Thymus (tissue), 11 donors: ENCODE measurements around the gene CA10. TPM values are rescaled to one million over a fixed set of nuclear protein-coding genes. Genes with fewer than 3 reads are reported as not detected.

Experiments used
- DNase-seq, 9 donors: peaks; one replicate each; pipeline ENCODE4 v3.0.0-alpha.2; 2013; ENCODE audit warnings: low spot score in 9 of 9, low read depth in 6 of 9, missing footprints in 1 of 9
- H3K27ac ChIP-seq, 2 donors: one replicate each; pipeline ENCODE4 v1.5.1; 2013; ENCODE audit warnings: control low read depth in 1 of 2, low read depth in 1 of 2, low read length in 1 of 2, mild to moderate bottlenecking in 1 of 2, moderate library complexity in 1 of 2
- H3K27me3 ChIP-seq, 2 donors: one replicate each; pipeline ENCODE4 v1.5.1; 2013; ENCODE audit warnings: low read length in 1 of 2; ENCODE audit not compliant: control insufficient read depth in 2 of 2, insufficient read depth in 1 of 2
- H3K36me3 ChIP-seq, 2 donors: one replicate each; pipeline ENCODE4 v1.5.1; 2013; ENCODE audit warnings: low read length in 1 of 2, mild to moderate bottlenecking in 1 of 2, moderate library complexity in 1 of 2; ENCODE audit not compliant: control insufficient read depth in 2 of 2, insufficient read depth in 2 of 2
- H3K4me1 ChIP-seq, 2 donors: one replicate each; pipeline ENCODE4 v1.5.1; 2013; ENCODE audit warnings: low read length in 2 of 2; ENCODE audit not compliant: control insufficient read depth in 2 of 2, insufficient read depth in 2 of 2
- H3K4me3 ChIP-seq, 2 donors: one replicate each; pipeline ENCODE4 v1.5.1; 2013; ENCODE audit warnings: low read length in 2 of 2, control low read depth in 1 of 2, mild to moderate bottlenecking in 1 of 2
- H3K9me3 ChIP-seq, 2 donors: one replicate each; pipeline ENCODE4 v1.5.1; 2013; ENCODE audit warnings: low read length in 1 of 2, mild to moderate bottlenecking in 1 of 2; ENCODE audit not compliant: control insufficient read depth in 2 of 2, insufficient read depth in 1 of 2
- WGBS: extraction: QIAGEN DNeasy Blood & Tissue Kit; methylation state at CpG from one replicate; pipeline ENCODE4 v1.1.7; 2013; 5-methylcytosine and 5-hydroxymethylcytosine counted together
- polyA plus RNA-seq: library from polyadenylated mRNA; stranded (reverse); fragments of 200-250 nt; gene quantifications from one replicate; pipeline ENCODE4 v1.2.3, GENCODE V29; 2013
- total RNA-seq: library from RNA; stranded (reverse); fragments of 120-200 nt; gene quantifications from one replicate; pipeline ENCODE4 v1.2.4, GENCODE V29; 2013
- donor health status: healthy.

The CA10 gene
- total and polyA plus RNA-seq, 2 donors = 0.25 to 0.61 TPM

DNA sequence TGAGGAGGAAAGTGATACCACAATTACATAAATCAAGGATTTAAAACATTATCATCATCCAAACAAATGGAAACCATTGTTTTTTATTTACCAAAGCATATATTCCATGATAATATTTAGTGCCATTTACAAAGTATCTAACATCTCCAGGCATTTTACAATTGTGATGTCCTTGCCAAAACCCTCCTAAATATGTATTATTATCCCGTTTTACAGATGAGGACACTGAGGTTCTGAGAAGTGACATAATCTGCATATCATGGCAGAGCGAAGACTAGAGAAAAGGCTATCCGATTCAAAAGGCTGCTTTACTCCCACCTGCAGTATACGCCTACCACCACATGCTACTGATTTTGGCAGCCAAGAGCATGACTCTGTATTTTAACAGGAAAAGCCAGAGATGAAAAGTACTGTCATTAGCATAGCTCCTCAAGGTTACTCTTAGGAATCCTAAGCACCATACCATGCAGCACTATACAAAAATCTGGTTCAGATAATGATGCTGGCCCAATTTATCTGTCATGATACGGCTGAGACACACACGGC, 301.4 kb downstream of the CA10 start:
- H3K9me3 ChIP-seq = no peaks in the 10 kb centered on the region
- no peaks in the 10 kb centered on the region for H3K27me3 ChIP-seq
- DNase-seq = no peak
- WGBS = 82% methylated on average over 6 of the region's 6 CpGs
- H3K4me1 ChIP-seq = no peaks in the 10 kb centered on the region
- H3K4me3 ChIP-seq = no peak overlapping the region
- no peaks in the 10 kb centered on the region for H3K36me3 ChIP-seq
- H3K27ac ChIP-seq = no peak overlapping the region

DNA sequence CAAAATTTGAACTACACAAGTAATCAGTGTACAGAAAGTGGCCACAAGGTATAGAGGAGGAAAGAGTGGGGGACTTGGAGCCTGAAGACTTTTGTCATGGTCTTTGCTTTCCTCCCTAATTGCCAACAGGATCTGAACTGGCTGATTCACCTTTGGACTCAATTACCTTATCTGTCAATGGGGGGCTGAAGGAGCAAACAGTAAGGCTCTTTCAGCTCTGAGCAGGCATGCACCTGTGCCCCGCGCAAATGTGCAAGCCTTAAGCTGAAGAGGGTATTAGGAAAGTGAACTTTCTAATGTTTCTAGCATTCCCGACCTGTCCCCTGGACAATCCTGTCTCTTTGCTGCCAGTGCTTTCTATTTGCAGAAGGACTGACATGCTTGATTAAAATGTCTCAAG, 302.7 kb downstream of the CA10 start:
- no peak for DNase-seq
- H3K27me3 ChIP-seq = no peaks in the 10 kb centered on the region
- H3K4me3 ChIP-seq = no peak overlapping the region
- H3K36me3 ChIP-seq = no peaks in the 10 kb centered on the region
- no peaks in the 10 kb centered on the region for H3K4me1 ChIP-seq
- no peak overlapping the region for H3K27ac ChIP-seq
- H3K9me3 ChIP-seq = no peaks in the 10 kb centered on the region
- 97% methylated on average over 3 of the region's 3 CpGs for WGBS

DNA sequence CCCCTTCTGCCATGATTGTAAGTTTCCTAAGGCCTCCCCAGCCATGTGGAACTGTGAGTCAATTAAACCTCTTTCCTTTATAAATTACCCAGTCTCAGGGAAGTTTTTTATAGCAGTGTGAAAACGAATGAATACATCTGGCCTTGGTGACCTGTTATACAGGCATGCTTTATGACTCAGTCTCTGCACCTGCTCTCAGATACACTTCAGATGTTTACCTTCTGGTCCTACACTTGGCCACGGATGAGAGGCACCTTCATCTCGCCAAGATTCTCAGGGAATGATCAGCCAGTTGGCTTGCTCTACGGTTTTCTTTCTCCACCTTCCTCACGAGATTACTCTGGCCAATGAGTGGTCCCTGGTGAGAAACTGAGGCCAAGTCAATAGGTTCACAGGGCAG, 304.7 kb downstream of the CA10 start:
- H3K9me3 ChIP-seq = no peaks in the 10 kb centered on the region
- no peaks in the 10 kb centered on the region for H3K36me3 ChIP-seq
- no peaks in the 10 kb centered on the region for H3K27me3 ChIP-seq
- H3K27ac ChIP-seq = no peak overlapping the region
- WGBS = 82% methylated on average over 5 of the region's 5 CpGs
- H3K4me3 ChIP-seq = no peak overlapping the region
- DNase-seq = no peak
- H3K4me1 ChIP-seq = no peaks in the 10 kb centered on the region

DNA sequence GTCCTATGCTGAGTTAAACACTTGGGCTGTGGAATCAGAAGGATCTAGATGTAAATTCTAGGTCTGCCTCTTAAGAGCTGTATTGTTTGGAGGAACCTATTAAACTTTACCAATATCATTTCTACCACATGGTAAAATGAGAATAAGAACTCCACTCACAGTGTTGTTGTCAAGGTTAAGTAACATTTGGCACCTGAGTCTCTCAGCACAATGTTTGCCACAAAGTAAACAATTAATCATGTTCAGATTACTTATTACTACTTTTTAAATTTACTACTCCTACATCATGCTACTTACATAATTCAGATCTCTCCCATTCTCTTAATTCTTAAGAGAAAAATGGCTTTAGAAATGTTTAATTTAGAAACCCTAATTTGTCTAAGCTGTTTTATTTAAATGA, 305.9 kb downstream of the CA10 start:
- Histone ChIP-seq H3K4me1 (no peaks in the 10 kb centered on the region), H3K27ac (no peak overlapping the region), H3K36me3 (no peaks in the 10 kb centered on the region), H3K9me3 (no peaks in the 10 kb centered on the region), H3K4me3 (no peak overlapping the region), H3K27me3 (no peaks in the 10 kb centered on the region)
- no peak for DNase-seq

DNA sequence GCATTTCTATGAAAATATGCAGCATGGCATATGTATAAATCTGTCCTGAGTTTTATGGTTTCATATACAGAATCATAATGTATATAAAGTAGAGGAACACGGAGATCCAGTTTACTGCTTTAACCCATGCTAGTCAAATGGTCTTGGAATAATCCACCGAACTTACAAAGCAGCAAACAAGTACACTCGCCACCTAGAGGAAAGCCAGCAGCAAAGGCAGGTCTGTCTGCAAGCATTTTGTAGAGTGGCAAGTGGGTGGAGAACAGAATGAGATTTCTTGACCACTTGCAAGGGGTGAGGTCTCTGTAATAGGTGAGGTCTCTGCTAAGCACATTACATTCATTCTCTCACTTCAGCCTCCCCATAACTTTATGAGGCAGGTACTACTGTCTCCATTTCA, 308.3 kb downstream of the CA10 start:
- Histone ChIP-seq H3K9me3 (no peaks in the 10 kb centered on the region), H3K36me3 (no peaks in the 10 kb centered on the region), H3K4me3 (no peak overlapping the region), H3K27me3 (no peaks in the 10 kb centered on the region), H3K27ac (no peak overlapping the region), H3K4me1 (no peaks in the 10 kb centered on the region)
- WGBS = 44% methylated on average over 3 of the region's 3 CpGs
- DNase-seq = no peak

DNA sequence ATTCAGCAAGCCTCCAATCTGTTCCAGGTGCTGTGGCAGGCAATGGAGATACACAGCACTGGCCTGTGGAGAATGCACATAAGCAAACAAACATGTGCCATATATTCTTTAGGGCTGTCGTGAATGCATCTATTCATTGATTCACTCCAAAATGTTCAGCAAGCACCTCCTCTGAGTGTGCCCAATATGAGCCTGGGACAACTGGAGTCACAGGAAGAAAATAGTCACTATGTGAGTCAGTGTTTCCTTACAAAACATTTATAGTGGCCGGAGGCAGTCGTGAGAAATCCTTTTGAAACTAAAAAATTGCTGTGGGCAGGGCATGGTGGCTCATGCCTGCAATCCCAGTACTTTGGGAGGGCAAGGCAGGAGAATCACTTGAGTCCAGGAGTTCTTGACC, 310.1 kb downstream of the CA10 start:
- H3K4me3 ChIP-seq = no peak overlapping the region
- no peaks in the 10 kb centered on the region for H3K36me3 ChIP-seq
- 88% methylated on average over 3 of the region's 3 CpGs for WGBS
- no peaks in the 10 kb centered on the region for H3K27me3 ChIP-seq
- no peak for DNase-seq
- no peaks in the 10 kb centered on the region for H3K9me3 ChIP-seq
- no peak overlapping the region for H3K27ac ChIP-seq
- H3K4me1 ChIP-seq = no peaks in the 10 kb centered on the region

DNA sequence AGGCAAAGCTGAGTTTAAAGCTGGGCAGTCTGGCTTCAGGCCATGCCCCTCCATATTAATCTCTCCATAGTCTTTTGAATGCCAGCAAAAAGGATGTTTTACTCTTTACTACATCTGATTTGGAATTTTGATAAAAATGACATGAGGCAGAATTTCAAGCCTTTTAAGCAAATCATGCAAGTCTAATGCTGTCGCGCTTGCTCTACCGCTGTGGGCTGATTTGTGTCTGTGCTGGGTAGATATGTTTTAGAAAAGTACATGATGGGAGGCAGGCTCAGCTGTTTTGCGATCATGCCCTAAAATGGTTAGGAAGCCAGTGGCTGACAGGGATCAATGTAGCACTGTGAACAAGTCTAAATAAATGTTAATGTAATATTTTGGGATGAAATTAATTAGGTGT, 311.9 kb downstream of the CA10 start:
- H3K4me3 ChIP-seq = no peak overlapping the region
- H3K4me1 ChIP-seq = no peaks in the 10 kb centered on the region
- H3K27ac ChIP-seq = no peak overlapping the region
- H3K36me3 ChIP-seq = no peaks in the 10 kb centered on the region
- no peaks in the 10 kb centered on the region for H3K27me3 ChIP-seq
- DNase-seq = no peak
- no peaks in the 10 kb centered on the region for H3K9me3 ChIP-seq
- WGBS = 95% methylated on average over 4 of the region's 4 CpGs

DNA sequence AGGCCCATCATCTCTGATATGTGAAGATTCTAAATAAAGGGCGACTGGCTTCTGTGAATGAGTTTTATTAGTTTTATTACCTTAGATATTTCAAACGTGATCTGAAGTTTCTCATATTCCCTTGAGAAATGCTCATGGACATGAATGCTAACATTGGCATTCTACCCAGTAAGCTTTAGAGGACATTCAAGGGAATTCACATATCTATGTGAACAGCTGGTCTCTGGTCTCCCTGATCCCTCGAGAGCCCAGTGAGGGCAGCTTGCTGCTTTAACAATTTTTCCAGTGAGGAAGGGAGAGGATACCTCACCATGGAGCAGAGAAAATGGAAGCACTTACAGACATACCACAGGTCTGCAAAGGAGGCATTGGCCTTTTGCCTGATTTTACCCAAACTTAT, 312.7 kb downstream of the CA10 start:
- H3K27me3 ChIP-seq = no peaks in the 10 kb centered on the region
- WGBS = 60% methylated on average over 3 of the region's 3 CpGs
- no peaks in the 10 kb centered on the region for H3K36me3 ChIP-seq
- no peak for DNase-seq
- H3K9me3 ChIP-seq = no peaks in the 10 kb centered on the region
- H3K27ac ChIP-seq = peak overlapping the region in 1 of 2 donors; percentile 4
- H3K4me3 ChIP-seq = no peak overlapping the region
- no peaks in the 10 kb centered on the region for H3K4me1 ChIP-seq

DNA sequence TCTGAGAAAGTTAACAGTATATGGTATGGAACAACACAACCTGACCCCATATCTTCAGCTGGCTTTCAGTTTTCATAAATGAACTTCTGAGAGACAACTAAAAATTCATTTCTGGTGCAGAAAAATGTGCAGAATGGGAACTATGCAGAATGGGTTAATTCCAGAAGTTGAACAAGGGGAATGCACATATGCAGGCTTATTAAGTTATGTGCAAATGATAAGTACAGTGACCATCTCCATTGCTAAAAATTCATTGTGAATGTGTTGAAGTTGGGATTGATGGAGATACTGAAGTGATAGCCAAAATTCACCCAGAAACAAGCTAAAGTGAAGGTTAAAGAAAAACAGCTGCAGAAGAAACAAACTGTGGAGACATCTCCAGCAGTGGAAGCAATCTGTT, 315.8 kb downstream of the CA10 start:
- H3K27me3 ChIP-seq = no peaks in the 10 kb centered on the region
- no peaks in the 10 kb centered on the region for H3K4me1 ChIP-seq
- H3K36me3 ChIP-seq = no peaks in the 10 kb centered on the region
- H3K4me3 ChIP-seq = no peak overlapping the region
- no peak for DNase-seq
- no peak overlapping the region for H3K27ac ChIP-seq
- H3K9me3 ChIP-seq = no peaks in the 10 kb centered on the region

DNA sequence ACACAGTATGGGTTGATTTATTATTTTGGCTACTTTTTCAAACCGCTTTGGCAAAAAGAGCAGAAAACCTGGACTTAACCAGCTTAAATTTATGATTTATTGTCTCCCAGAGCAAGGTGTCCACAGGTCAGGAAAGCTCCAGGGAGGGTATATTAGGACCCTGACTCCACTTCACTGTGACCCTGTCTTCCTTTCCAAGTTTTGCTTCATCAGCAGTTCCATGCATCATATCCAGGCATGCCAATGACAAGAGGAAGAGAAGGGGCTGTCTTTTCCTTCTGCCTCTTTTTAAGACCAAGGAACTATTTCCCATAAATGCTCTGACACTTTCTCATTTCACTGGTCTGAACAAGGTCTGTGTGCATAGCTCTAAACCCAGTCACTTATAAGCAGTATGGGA, 316.8 kb downstream of the CA10 start:
- no peaks in the 10 kb centered on the region for H3K36me3 ChIP-seq
- no peaks in the 10 kb centered on the region for H3K27me3 ChIP-seq
- no peaks in the 10 kb centered on the region for H3K9me3 ChIP-seq
- no peak overlapping the region for H3K27ac ChIP-seq
- H3K4me1 ChIP-seq = no peaks in the 10 kb centered on the region
- DNase-seq = no peak
- 89% methylated on average over 1 of the region's 1 CpG for WGBS
- no peak overlapping the region for H3K4me3 ChIP-seq
